Raji (cell line): ENCODE data around the gene MDC1.

Experiments used
- POLR2A ChIP-seq: IDR thresholded peaks from 2 replicates; pipeline ENCODE4 v1.6.1; 2011; ENCODE audit warnings: low read depth, low read length, control low read depth; ENCODE audit not compliant: insufficient read depth

Gene MDC1

DNA sequence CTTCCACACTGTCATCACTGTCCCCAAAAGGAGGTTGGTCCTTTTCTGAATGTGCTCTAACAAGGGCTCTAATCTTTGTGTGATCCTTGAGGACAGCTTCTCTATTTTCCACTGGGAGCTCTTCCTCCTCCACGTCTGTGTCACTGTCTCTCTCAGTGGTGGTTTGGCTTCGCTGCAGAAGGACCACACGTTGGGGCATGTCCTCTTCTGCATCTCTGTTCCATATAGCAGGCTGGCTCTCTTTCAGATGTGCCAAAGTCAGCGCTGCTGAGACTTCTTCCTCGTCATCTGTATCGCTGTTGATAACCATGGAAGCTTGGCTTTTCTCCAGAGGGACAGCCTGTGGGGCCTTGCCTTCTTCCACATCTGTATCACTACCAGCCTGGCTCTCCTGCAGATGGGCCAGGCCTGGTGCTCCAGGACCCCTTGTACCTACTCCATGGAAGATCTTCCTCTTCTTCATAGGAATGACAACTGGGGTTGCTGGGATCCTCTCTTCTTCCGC is 4.6 kb downstream of the MDC1 start:
- TF ChIP-seq POLR2A: no peak

DNA sequence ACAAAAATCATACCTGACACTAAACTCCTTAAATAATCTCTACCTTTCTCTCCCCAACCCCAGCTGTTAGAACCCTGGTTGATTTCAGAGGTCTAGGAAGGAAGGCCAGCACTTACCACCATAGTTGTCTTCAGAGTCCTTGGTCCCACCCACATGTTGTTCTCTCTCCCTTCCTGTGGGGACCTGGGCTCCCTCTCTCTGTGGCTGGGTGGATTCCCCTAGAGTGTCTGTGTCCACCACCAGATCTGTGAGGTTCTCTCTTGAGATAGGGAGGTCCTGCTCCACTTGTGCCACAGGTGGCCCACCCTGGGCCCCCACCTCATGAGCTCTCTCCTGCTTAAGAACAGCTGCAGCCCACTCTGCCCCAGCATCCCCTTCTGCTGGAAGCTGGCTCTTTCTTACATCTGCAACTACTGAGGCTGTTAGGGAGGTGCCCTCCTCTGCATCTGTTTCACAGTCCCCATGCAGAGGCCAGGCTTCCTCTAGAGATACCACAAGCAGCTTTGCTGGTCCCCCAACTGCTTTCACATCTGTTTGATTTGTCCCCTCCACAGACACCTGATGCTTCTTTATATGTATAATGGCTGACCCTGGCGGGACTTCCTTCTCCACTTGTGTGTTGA is 5.2 kb downstream of the MDC1 start:
- no peak for TF ChIP-seq POLR2A

DNA sequence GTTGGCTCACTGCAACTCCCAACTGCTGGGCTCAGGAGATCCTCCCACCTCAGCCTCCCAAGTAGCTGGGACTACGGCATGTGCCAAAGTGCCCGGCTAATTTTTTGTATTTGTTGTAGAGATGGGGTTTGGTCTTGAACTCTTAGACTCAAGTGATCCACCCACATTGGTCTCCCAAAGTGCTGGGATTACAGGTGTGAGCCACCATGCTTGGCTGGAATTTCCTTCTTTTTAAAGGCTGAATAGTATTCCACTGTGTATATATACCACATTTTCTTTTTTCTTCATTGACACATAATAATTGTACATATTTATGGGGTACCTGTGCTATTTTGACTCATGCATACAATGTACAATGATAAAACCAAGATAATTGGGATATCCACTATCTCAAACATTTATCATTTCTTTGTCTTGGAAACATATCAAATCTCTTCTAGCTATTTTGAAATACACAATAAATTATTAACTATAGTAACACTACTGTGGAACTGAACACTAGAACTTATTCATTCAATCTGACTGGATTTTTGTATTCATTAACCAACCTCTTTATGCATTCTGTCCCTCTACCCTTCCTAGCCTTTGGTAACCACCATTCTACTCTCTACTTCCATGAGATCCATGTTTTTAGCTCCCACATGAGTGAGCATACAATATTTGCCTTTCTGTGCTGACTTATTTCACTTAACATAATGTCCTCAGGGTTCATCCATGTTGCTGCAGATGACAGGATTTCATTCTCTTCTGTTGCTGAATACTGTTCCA is 7.8 kb downstream of the MDC1 start:
- TF ChIP-seq POLR2A: no peak

DNA sequence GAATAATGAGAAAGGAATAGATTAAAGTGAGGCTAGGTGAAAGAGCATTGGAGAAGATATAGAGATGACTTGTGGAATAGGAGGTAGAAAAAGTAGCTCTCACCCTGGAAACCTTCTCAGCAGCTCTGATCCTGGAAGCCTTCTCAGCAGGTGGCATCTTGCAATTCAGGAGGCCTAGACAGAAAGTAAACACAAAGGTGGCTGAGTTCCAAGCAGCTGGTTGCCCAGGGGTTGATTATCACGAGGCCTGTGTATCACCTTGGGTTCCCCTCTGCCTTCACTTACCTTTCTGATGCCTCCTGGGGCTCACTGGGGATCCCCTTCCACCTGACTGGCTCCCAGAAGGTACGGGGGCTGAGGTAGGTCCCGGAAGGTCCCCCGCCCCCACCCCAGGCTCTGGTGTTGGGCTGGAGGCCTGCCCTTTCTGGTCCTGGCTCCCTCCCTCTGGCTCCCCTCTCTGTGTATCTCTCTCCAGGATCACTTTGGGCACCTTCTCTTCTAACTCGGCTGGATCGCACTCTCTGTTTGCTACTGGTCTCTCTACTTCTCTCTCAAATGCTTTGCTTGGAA is 9.7 kb downstream of the MDC1 start:
- TF ChIP-seq POLR2A: no peak

DNA sequence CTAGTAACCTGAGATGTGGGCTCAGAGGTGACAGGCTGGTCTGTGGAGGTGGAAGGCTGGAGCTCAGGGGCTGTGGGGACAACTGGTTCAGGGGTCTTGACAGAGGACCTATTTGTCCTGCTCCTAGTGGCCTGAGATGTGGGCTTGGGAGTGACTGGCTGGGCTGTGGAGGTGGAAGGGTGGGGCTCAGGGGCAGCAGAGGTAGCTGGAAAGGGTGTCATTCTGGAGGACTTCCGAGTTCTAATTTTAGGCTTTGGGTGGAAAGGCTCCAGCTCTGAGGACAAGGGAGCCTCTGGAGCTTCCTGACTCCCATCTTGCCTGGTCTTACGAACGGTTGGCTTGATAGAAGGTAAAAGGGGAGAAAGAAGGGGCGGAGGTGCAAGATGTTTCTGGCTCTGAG is 11.5 kb downstream of the MDC1 start:
- TF ChIP-seq POLR2A: no peak

DNA sequence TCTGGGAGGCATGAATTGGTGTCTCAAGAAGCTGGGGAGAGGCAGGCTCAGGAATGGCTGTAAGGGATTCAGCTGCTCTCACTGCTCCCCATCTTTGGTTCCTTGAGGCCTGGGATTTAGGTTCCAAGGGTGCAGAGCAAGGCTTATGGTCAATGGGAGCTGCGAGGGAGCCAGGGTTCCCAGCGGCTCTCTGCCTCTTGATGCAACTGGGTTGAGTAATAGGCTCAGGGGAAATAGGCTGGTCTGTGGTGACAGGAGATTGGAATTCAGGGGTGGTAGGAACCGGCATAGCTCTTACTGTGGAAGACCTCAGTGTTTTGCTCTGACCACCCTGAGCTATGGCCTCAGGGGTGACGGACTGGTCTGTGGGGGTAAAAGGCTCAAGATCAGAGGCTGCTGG is 13.3 kb downstream of the MDC1 start:
- TF ChIP-seq POLR2A: no peak

DNA sequence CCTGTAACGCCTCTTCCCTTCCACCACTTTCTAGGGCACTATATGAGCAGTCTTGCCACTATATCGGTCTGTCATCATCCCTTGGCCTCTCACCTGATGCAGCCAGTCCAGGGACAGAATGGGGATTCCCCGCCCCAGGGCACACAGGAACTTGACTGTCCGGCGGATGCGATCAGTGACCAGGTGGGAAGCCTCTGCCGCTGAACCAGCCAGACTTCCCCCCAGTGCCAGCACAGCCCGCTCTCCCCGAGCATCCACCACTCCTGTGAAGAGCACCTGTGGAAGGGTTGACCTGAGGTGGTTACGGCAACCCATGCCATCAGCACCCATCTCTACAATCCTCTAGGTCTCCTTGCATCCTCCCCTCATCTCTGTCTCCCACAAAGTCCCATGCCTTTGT is 14.1 kb downstream of the MDC1 start:
- no peak for TF ChIP-seq POLR2A

DNA sequence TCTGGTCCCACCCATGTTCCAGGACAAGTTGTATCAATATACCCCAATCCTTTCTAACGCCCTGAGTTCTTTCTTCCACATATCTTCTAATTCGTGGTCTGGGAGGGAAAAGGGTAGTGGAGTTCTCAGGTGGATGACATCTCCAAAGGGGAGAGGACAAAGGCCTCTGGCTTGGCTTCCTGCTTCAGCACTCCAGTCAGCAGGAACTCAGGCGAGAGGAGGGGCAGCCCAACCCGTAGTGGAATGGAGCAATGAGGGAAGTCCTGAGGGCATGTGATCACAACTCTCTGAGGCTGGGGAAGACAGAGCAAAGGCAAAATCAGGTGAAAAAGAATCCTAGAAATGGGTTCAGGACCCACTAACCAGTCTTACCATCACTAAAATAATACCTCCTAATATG is 16.7 kb downstream of the MDC1 start:
- no peak for TF ChIP-seq POLR2A

DNA sequence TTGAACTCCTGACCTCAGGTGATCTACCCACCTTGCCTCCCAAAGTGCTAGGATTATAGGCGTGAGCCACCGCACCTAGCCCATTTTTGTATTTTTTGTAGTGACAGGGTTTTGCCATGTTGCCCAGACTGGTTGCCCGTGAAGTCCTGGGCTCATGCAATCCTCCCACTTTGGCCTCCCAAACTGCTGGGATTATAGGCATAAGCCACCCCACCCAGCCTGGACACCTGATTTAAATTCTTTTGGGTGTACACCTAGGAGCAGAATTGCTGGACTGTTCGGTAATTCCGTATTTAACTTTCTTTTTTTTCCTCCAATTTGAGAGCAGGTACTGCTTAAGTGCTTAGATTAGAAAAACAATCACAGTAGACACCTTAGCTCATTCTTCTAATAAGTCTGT is 20.6 kb downstream of the MDC1 start:
- no peak for TF ChIP-seq POLR2A

DNA sequence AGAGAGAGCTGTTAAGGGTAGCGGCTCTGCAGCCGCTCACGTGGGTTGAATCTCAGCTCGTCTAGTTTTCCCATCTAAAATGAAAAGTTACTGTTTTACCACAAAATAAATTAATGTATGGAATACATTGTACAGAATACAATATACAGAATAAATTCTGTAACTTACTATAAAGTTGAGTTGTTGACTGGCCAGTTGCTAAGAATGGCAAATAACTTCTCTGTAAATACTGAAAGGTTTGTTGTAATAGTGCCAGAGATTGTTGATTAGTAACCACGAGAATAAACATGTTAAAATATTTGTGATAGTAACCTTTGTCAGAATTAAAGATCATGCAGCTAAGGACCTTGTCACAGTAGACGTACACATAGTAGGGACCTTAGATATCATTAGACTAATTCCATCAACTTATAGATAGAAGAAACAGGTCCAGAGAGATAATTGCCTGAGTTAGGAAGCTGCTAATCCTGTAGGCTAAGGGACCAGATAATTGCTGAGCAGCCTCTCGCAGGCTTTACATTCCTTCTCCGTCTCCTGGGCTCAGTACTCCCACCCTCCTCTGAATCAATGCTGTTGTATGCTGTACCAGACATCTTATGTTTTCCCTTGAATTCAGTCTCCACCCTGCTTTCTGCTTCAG is 25.8 kb downstream of the MDC1 start:
- TF ChIP-seq POLR2A: no peak

DNA sequence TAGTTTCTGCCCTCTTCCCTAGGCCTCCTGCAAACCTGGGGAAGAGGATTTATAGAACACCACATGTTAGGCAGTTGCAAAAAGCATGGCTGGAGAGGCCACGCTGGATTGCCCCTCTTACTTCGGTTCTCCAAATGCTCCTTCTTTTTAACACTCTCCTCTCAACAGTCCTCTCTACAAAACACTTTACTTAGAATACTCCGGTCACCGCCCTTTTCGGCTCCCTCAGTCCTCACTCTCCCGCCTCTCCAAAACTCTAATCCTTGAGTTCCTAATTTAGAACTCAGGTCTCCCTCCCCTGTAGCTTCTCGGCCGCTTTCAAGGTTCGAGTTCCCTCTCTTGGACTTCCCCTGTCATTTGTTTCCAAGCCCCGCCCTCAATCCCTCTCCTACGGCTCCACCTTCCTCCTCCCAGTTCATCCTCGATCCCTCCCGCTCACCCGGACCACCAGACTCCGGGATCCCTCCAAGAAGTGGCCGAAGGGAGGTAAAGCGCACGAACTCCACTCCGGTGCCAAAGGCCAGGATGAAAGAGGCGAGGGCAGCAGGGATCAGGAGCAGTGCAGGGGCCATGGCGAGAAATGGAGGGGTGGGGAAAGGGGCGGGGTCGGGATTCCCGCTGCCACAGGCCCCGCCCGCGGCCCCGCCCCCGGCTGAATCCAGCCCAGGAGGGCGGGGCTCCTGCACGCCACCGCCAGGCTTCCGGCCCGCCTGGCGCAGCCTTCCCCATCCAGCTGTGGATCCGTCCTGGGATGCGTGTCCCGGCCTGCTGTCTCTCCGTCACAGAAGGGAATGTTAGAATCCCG is 26.5 kb downstream of the MDC1 start, which contains the start of gene NRM:
TSS of gene NRM (minus strand) at position 582 of the 805 bp plus-strand sequence. CDS start at position 572, 10 bp downstream.
- TF ChIP-seq POLR2A: peak; percentile 76

DNA sequence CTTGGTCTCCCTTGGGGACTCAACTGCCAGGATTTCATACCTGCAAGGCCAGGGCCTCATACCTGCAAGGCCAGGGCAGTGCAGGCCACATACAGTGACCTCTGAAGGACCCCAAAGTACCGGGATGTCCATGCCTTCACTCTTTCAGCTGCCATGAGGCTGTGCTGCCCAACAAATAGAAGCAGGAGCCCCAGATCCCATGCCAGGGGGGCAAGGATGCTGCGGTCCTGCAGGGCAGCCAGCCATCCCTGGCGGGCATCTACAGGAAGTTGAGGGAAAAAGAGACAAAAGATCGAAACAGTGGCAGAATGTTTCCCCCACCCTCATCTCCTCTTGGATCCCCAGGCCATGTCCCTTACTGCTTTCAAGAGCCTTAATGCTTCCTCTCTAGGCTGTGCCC is 27.1 kb downstream of the MDC1 start:
- peak; percentile 6; the same call in 1 of the 2 replicates for TF ChIP-seq POLR2A

DNA sequence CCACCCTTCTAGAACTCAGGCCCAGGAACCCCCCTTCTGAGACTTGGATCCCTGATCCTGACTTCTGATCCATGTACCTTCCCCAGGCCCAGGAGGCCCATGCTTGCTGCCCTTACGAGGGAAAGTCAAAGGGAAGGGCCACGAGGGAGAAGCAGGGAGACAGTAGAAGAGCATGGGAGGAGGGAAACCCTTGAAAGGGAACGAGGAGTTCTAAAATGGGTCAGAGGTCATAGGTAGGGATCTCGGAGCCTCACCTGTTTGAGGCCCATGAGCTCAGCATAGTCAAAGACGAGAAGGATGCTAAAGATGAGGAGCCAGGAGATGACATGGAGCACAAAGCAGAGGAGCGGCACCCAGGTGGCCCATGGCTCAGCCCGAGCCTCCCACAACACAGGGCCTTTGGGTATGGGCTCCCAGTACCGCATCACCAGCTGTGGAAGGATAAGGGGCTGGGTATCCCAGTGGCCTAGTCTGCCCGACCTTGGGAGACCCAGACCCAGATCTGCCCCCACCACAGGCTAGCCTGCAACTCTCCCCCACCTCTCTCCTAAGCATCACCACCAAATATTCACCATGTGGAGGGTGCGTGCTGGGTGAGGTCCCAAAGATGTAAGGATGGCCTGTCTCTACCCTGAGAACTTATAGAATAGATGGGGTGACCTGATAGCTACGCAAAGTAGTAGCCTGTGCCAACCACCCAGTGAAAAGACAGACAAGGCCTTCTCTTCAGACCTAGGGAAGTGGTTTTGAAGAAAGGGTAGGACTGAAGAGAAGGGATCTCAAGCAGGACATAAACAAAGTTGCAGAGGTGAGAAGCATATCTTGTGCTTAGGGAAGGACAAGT is 27.8 kb downstream of the MDC1 start:
- no peak for TF ChIP-seq POLR2A

DNA sequence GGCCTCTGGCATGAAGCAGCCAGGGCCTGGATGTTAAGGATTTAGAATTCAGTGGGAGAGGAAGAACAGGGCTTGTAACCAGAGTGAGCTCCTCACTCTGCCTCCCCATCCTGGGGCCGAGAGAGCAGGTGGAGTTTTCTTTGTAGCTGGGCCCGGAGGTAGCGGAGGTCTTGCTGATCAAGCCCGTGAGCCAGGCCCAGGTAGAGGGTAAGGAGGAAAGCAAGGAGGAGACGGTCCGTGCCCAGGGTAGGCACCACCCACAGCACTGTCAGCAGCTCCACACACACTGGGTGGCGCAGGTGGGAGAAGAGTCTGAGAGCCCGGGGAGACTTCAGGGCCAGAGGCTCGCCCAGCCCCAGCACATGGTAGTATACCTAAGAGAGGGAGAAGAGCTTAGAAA is 28.5 kb downstream of the MDC1 start:
- peak; percentile 40; the same call in 1 of the 2 replicates for TF ChIP-seq POLR2A
